UCSD-AML1 (cell line): ENCODE data around the gene INPP1.
"Not testable (repeated sequence)": the region's sequence is repeated elsewhere in the genome, so short reads cannot be mapped to it uniquely, and the experiment has no call there.

Experiments
- DNase-seq: peaks from one replicate; lab custom pipeline; 2025; ENCODE audit not compliant: unreplicated experiment; lab: John Stamatoyannopoulos, UW

INPP1 gene

DNA sequence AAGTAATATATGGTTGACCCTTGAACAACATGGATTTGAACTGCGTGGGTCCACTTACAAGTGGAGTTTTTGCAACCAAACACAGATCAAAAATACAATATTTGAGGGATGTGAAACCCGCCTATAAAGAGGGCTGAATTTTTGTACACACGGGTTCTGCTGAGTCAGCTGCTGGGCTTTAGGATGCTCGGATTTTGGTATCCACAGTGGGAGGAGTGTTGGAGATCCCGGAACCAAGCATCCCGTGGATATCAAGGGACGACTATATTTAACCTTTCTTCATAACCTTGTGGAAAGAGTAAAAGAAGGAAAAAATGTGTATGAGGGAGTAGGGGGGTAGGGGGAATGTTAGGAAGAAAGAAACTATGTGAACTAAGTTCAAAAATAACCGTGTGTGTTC, 10.0 kb upstream of the INPP1 start:
- no peak for DNase-seq

DNA sequence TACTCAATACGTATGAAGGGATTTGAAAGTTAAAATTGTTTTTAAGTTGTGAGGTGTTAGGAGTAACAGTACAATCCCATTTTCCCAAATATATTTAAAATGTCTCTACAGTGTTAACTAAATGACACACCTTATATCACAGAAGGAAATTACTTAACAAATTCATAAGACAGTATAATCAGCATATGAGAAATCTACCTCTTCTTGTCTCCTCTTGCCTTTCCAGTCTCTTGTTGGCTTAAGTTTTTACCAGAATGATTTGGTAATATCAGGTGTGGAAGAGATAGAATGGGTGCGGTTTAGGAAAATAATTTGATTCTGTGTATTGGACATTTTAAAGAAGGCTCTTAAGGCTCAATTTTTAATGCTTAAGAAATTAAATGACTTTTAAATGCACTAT, 9.5 kb upstream of the INPP1 start:
- no peak for DNase-seq

GRCh38 chr2:190334479-190335224, 8.7 kb upstream of the INPP1 start:
- no peak for DNase-seq

DNA sequence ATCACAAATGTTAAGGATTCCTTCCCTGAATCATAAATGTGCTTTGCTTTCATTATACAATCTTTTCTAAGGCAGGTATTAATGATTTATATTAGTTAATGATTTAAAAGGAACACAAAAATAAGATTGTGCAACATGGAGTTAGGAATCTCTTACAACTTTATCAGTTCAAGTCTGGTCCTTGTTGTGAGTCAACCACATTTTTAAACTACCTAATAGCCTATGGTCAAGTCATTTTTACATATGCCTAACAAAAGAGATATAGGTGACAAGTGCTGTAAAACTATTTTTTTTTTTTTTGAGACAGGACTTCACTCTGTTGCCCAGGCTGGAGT, 8.2 kb upstream of the INPP1 start:
- DNase-seq: no peak

DNA sequence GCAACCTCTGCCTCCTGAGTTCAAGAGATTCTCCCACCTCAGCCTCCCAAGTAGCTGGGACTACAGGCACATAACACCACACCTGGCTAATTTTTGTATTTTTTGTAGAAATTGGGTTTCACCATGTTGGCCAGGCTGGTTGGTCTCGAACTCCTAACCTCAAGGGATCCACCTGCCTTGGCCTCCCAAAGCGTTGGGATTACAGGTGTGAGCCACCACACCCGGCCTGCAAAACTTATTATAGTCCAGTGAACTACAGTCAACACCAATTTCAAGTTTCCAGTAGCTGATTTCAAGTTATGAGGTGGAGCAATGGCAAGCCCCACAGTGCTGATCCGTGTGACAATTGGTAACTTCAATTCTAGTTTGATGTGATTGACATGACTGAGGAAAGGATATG, 7.8 kb upstream of the INPP1 start:
- DNase-seq: not testable (repeated sequence)

- DNase-seq: no peak
Measured at GRCh38 chr2:190336420-190336819, 7.0 kb upstream of the INPP1 start.

- no peak for DNase-seq
Measured at GRCh38 chr2:190338453-190338852, 4.9 kb upstream of the INPP1 start.

DNA sequence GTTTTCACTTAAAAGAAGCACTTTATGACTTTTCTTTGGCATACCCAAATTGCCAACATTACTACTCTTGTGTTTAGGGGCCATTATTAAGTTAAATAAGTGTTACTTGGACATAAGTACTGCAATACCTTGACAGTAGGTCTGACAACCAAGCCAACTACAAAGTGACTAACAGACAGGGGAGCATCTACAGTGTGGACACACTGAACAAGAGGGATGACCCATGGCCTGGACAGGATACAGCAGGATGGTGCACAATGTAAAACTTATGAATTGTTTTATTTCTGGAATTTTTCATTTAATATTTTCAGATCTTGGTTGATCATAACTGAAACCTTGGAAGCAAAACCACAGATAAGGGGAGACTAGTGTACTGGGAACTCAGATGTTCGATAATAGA, 4.0 kb upstream of the INPP1 start:
- DNase-seq: no peak

DNA sequence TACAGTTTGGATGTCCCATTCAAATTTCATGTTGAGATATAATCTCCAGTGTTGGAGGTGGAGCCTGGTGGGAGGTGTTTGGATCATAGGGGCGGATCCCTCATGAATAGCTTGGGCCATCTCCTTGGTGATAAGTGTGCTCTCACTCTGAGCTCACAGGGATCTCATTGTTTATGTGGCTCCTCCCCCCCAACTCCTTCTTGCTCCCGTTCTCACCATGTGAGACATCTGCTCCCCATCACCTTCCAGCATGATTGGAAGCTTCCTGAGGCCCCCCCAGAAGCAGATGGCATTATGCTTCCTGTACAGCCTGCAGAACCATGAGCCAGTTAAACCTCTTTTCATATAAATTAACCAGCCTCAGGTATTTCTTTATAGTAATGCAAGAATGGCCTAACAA, 3.0 kb upstream of the INPP1 start:
- DNase-seq: no peak

- no peak for DNase-seq
Measured at GRCh38 chr2:190342611-190343010, 778 bp upstream of the INPP1 start.

GRCh38 chr2:190343089-190343535, 277 bp upstream of the INPP1 start:
- DNase-seq: no peak

- no peak for DNase-seq
Measured at GRCh38 chr2:190344276-190344827, 963 bp downstream of the INPP1 start.

GRCh38 chr2:190350371-190350770, 7.0 kb downstream of the INPP1 start:
- DNase-seq: no peak

DNA sequence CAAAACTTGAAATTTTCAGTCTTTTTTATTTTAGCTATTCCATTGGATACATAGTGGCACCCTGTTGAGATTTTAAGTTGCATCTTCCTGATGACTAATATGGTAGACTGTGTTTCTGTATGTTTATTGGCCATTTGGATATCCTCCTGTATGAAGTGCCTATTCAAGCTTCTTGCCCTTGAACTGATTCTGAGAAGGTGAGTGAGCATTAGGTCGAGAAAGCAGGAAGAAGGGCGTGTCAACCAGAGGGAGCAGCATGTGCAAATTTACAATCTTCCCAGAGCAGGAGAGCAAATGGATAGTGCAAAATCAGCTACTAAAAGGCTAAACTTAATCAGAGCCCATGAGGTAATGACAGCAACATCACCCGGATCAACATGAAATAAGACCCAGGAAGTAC, 8.6 kb downstream of the INPP1 start:
- no peak for DNase-seq

DNA sequence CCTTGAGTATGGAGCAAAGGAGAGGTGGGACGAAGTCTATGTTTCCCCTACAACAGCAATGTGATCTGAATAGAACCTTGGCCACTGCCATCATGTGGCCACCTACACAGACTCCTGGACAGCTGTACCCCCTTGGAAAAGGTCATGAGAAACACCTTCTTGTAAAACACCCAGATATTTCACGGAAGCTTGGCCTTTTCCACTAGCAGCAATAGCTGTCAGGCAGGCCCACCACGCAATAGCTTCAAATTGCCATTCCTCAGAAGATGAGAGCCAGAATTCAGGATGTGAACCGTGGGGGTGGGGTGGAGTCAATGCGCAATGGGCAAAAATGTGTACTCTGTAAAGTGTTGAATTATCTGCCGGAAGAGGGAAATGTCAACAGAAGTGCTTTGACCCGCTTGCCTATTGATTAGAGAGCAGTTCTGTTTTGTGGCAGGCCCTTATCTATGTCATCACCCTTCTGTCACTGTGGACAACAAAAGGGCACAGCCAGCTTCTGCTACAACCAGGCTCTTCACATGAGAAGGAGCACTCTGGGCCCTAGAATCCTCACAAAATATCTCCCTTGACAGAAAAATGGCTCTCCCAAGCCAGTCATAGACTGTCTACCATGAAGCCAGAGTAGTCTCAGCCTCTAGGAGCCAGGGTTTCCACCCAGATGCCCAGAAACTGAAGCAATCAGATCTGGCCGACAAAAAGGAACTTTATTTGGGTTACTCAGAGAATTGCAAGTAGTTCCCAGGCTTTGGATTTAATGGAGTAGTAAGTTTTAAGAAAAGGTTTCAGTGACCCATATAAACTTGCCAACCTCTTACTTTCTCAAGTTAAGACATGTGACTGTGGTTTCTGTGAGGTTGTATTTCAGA, 9.5 kb downstream of the INPP1 start:
- DNase-seq: peak; percentile 55

GRCh38 chr2:190353537-190353899, 10.1 kb downstream of the INPP1 start:
- no peak for DNase-seq

DNA sequence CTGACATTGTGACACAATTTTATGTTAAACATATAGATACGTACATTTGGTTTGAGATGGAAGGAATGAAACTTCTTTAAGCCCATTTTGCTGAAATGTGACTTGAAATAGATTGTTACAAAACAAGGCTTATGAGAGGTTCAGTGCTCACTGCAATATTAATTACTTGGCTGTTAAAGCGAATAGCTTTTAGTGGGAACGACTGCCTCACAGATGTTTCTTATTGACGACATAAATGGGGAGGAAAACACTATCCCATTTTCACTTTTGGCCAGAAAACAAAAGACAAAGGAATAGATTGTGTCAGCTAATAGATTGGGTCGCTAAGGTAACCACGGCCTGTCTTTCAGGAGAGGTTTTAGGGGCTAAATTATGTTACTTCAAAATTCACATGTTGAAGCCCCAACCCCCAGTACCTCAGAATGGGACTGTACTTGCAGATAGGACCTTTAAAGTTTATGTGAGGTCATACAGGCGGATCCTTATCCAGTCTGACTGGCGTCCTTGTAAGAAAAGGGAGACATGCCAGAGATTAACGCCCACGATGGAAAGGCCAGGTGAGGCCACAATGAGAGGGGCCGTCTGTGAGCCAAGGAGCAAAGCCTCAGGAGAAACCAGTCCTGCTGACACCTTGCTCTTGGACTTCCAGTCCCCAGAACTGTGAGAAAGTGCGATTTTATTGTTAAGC, 10.8 kb downstream of the INPP1 start:
- no peak for DNase-seq

DNA sequence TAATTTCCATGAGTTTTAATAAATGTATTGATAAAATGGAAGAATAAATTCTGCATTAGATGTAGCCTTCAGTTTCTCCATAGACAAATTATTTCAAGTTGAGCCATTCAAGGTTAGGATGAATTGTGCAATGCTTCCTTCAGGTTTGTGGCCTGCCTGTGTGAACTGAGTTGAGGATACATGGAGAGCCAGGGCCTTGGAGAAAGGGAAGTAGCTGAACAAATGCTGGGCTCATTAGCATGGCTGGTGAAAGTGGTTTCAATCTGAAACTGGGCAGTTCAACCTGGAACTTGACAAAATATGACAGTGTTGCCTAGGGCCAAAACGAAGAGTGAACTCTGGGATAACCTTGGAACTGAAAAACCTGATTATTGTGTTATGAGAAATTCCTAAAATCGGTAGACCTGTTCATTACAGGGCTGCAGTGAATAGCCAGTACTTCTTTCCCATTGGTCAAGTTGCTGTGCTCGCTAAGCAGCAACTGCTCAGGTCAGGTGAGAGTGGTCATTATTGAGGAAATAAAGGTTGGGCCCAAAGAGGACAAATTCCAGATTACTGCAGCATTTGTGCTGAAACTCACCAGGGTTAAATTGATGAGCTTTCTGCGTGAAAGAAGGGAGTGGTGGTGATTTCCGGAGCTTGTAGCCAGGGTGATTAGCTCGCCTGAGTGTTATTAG, 12.7 kb downstream of the INPP1 start:
- peak; percentile 28 for DNase-seq

GRCh38 chr2:190357600-190357999, 14.2 kb downstream of the INPP1 start:
- no peak for DNase-seq

GRCh38 chr2:190358655-190359448, 15.5 kb downstream of the INPP1 start:
- not testable (repeated sequence) for DNase-seq
